PC-3 (cell line): ENCODE results near the gene NRCAM. TPM values are rescaled to one million over a fixed set of nuclear protein-coding genes. Genes with fewer than 3 reads are reported as not detected.
A peak's percentile ranks its signal among the peaks of the same experiment; 100 is the strongest.

Experiments used
- ATAC-seq: fragments of 200-7000 bp; cut with Tn5 transposase; 2 replicates; pipeline ENCODE4 v1.9.1; 2020; ENCODE audit warnings: mild to moderate bottlenecking, moderate library complexity
- BruUV-seq: library from RNA; stranded (reverse); fragments of 400-500 nt; replicated peaks from 2 replicates; lab custom pipeline; 2021; lab: Mats Ljungman, UMichigan
- CTCF ChIA-PET: fragments of 300-600 bp; sonication (Branson Sonifier 250); formaldehyde crosslinking; loops from one replicate; lab custom pipeline; 2022; ENCODE audit warnings: antibody characterized with exemption; lab: Charles Lee
- POLR2A ChIA-PET: fragments of 300-600 bp; sonication (Branson Sonifier 250); formaldehyde crosslinking; loops from one replicate; lab custom pipeline; 2022; ENCODE audit warnings: antibody characterized with exemption; ENCODE audit not compliant: unreplicated experiment; lab: Charles Lee
- DNase-seq: peaks from one replicate; pipeline ENCODE4 v3.0.0-alpha.2; 2015
- H2AFZ ChIP-seq: fragments of 300-600 bp; sonication (generic); 2 replicates; pipeline ENCODE4 v1.6.0; 2016; ENCODE audit warnings: antibody characterized with exemption, low read length
- H3F3A ChIP-seq: fragments of 300-600 bp; sonication (generic); one replicate; pipeline ENCODE4 v1.6.0; 2017; ENCODE audit warnings: antibody characterized with exemption, low read length, control low read depth, mild to moderate bottlenecking; ENCODE audit not compliant: unreplicated experiment
- H3K27ac ChIP-seq: fragments of 300-600 bp; sonication (generic); 2 replicates; pipeline ENCODE4 v1.5.1; 2016; ENCODE audit warnings: mild to moderate bottlenecking, low read length
- H3K27me3 ChIP-seq: fragments of 300-600 bp; sonication (generic); 2 replicates; pipeline ENCODE4 v1.6.1; 2016; ENCODE audit warnings: low read length, mixed read lengths
- H3K36me3 ChIP-seq: fragments of 300-600 bp; sonication (generic); 2 replicates; pipeline ENCODE4 v1.6.1; 2016; ENCODE audit warnings: low read depth, mixed run types, low read length, mixed read lengths
- H3K4me1 ChIP-seq: fragments of 300-600 bp; sonication (generic); 2 replicates; pipeline ENCODE4 v1.5.1; 2016; ENCODE audit warnings: low read length; ENCODE audit not compliant: insufficient read depth
- H3K4me2 ChIP-seq: fragments of 300-600 bp; sonication (generic); 2 replicates; pipeline ENCODE4 v1.6.0; 2016; ENCODE audit warnings: low read length
- H3K4me3 ChIP-seq: fragments of 300-600 bp; sonication (generic); 2 replicates; pipeline ENCODE4 v1.5.1; 2016; ENCODE audit warnings: mild to moderate bottlenecking, low read length, mixed read lengths
- H3K79me2 ChIP-seq: fragments of 300-600 bp; sonication (generic); 2 replicates; pipeline ENCODE4 v1.6.1; 2017; ENCODE audit warnings: low read length, mixed read lengths
- H3K9ac ChIP-seq: fragments of 300-600 bp; sonication (generic); 2 replicates; pipeline ENCODE4 v1.6.0; 2016; ENCODE audit warnings: mild to moderate bottlenecking, low read length
- H3K9me2 ChIP-seq: fragments of 300-600 bp; sonication (generic); replicated peaks from 2 replicates; pipeline ENCODE4 v1.6.1; 2016; ENCODE audit warnings: mixed run types, low read length, mixed read lengths
- H3K9me3 ChIP-seq: fragments of 300-600 bp; sonication (generic); 2 replicates; pipeline ENCODE4 v1.6.1; 2016; ENCODE audit warnings: low read length, mixed read lengths
- H4K20me1 ChIP-seq: fragments of 300-600 bp; sonication (generic); 2 replicates; pipeline ENCODE4 v1.6.1; 2016; ENCODE audit warnings: low read length, mixed read lengths
- CTCF ChIP-seq: fragments of 300-600 bp; sonication (generic); conservative IDR thresholded peaks from 2 replicates; pipeline ENCODE4 v1.5.1; 2017; ENCODE audit warnings: antibody characterized with exemption, low read depth, mild to moderate bottlenecking, low read length
- EZH2 ChIP-seq: fragments of 300-600 bp; sonication (generic); IDR thresholded peaks from one replicate; pipeline ENCODE4 v1.6.1; 2017; ENCODE audit warnings: antibody characterized with exemption, mild to moderate bottlenecking, low read length; ENCODE audit not compliant: unreplicated experiment
- EZH2phosphoT487 ChIP-seq: fragments of 300-600 bp; sonication (generic); IDR thresholded peaks from 2 replicates; pipeline ENCODE4 v1.6.1; 2018; ENCODE audit warnings: mild to moderate bottlenecking, antibody characterized with exemption, low read length, borderline replicate concordance
- intact Hi-C: fragments of 100-400 bp; cut with micrococcal nuclease; formaldehyde crosslinking; loops from 2 replicates; pipeline ENCODE4 v1.9.0; 2023
- total RNA-seq: library from RNA; depleted of rRNA; stranded (reverse); fragments of >200 nt; gene quantifications from 2 replicates; pipeline ENCODE4 v1.2.3, GENCODE V29; 2014

The NRCAM gene
- total RNA-seq, 1 experiment from 2014 or later = not detected

GRCh38 chr7:108257954-108258353 lies 198.3 kb downstream of the NRCAM start:
- Histone ChIP-seq H3K27me3 (peaks cover 20% of the 10 kb centered on the region), H3K9me2 (no peaks in the 10 kb centered on the region), H3K9ac (no peak overlapping the region), H3K79me2 (no peaks in the 10 kb centered on the region), H2AFZ (no peak overlapping the region), H4K20me1 (no peaks in the 10 kb centered on the region), H3K4me3 (no peak overlapping the region), H3K4me1 (no peaks in the 10 kb centered on the region), H3K4me2 (no peak overlapping the region), H3K36me3 (no peaks in the 10 kb centered on the region), H3K27ac (no peak overlapping the region), H3K9me3 (no peaks in the 10 kb centered on the region), H3F3A (no peaks in the 10 kb centered on the region)
- no peak for ATAC-seq
- TF ChIP-seq CTCF (no peak), EZH2 (no peak), EZH2phosphoT487 (no peak)
- no peak for DNase-seq
- POLR2A ChIA-PET = no interaction called here
- intact Hi-C loops = no loop called here
- CTCF ChIA-PET = interaction anchor here (0.6 kb wide), 1 partner anchor 1027 kb away, joined by 3 read pairs; no protein-coding TSS in a partner anchor
- no TSS peak for BruUV-seq

DNA sequence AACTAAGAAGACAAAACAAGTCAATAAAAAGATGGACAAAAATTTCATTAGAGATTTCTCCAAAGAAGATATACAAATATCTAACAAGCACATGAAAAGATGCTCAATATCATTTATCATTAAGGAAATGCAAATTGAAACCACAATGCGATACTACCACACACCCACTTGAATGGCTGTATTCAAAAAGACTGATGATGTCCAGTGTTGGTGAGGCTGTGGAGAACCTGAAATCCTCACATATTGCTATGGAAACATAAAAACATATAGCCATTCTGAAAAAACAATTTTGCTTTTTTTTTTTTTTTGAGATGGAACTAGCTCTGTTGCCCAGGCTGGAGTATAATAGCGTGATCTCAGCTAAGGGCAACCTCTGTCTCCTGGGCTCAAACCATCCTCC lies 202.0 kb downstream of the NRCAM start:
- ChIA-PET CTCF (no interaction called here), POLR2A (no interaction called here)
- no TSS peak for BruUV-seq
- Histone ChIP-seq H3K4me1 (no peaks in the 10 kb centered on the region), H3F3A (no peaks in the 10 kb centered on the region), H4K20me1 (no peaks in the 10 kb centered on the region), H3K9ac (no peak overlapping the region), H2AFZ (no peak overlapping the region), H3K4me3 (no peak overlapping the region), H3K4me2 (no peak overlapping the region), H3K9me3 (no peaks in the 10 kb centered on the region), H3K36me3 (no peaks in the 10 kb centered on the region), H3K9me2 (no peaks in the 10 kb centered on the region), H3K27ac (no peak overlapping the region), H3K27me3 (peaks cover 20% of the 10 kb centered on the region), H3K79me2 (no peaks in the 10 kb centered on the region)
- DNase-seq (no peak), ATAC-seq (no peak)
- TF ChIP-seq EZH2 (no peak), CTCF (no peak), EZH2phosphoT487 (no peak)
- intact Hi-C loops = no loop called here

- no TSS peak for BruUV-seq
- peaks cover 13% of the 10 kb centered on the region for H3K27me3 ChIP-seq
- intact Hi-C loops = no loop called here
- H3K27ac ChIP-seq = no peak overlapping the region
- H4K20me1 ChIP-seq = no peaks in the 10 kb centered on the region
- no peaks in the 10 kb centered on the region for H3K79me2 ChIP-seq
- H3K4me2 ChIP-seq = no peak overlapping the region
- no peaks in the 10 kb centered on the region for H3K4me1 ChIP-seq
- no peaks in the 10 kb centered on the region for H3F3A ChIP-seq
- no peak for ATAC-seq
- peak; percentile 38 for DNase-seq
- H2AFZ ChIP-seq = no peak overlapping the region
- no peak overlapping the region for H3K4me3 ChIP-seq
- H3K9ac ChIP-seq = no peak overlapping the region
- ChIA-PET POLR2A (interaction anchor here (0.6 kb wide), 2 partner anchors 13 to 249 kb away, joined by 3 to 4 read pairs; no protein-coding TSS in a partner anchor), CTCF (no interaction called here)
- TF ChIP-seq EZH2 (no peak), CTCF (no peak), EZH2phosphoT487 (no peak)
- no peaks in the 10 kb centered on the region for H3K9me2 ChIP-seq
- no peaks in the 10 kb centered on the region for H3K9me3 ChIP-seq
- H3K36me3 ChIP-seq = no peaks in the 10 kb centered on the region
Measured at GRCh38 chr7:108253275-108254044, 202.8 kb downstream of the NRCAM start.
